Renal cortical epithelial cell (primary cell): Measurements from ENCODE around the gene SPHK2. TPM values are rescaled to one million over a fixed set of nuclear protein-coding genes. Genes with fewer than 3 reads are reported as not detected.
"Not testable (repeated sequence)": the region's sequence is repeated elsewhere in the genome, so short reads cannot be mapped to it uniquely, and the experiment has no call there.

Experiments used
- DNase-seq: peaks from one replicate; pipeline ENCODE4 v3.0.0-alpha.2; 2011; ENCODE audit warnings: low read depth
- total RNA-seq: library from RNA; depleted of rRNA; stranded (reverse); fragments of >200 nt; gene quantifications from 2 replicates; pipeline ENCODE4 v1.2.3, GENCODE V29; 2014

SPHK2 gene
- total RNA-seq: 9.1 and 9.9 TPM in 2 replicates

GRCh38 chr19:48618916-48619691 lies at the start of gene SPHK2, which contains the start of gene RPL18:
SPHK2 (plus strand) TSS chr19:48619506; CDS start chr19:48620515, 1,009 bp downstream.
RPL18 (minus strand) TSS chr19:48619178; CDS start chr19:48619143, 35 bp downstream.
- DNase-seq: peak; percentile 99

DNA sequence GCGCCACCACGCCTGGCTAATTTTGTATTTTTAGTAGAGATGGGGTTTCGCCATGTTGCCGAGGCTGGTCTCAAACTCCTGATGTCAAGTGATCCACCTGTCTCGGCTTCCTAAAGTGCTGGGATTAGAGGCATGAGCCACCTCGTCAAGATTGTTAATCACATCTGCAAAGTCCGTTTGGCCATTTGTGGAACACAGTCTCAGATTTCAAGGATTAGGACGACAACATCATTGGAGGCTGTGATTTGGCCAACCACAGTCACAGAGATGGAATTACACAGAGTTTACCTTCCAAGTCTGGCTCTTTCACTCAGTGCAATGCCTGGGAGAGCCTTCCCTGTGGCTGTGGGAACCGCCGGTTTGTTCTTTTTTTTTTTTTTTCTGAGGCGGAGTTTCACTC lies 49.5 kb upstream of the SPHK2 start:
- peak; percentile 29 for DNase-seq

GRCh38 chr19:48571378-48572162 lies 47.7 kb upstream of the SPHK2 start:
- DNase-seq: peak; percentile 13

DNA sequence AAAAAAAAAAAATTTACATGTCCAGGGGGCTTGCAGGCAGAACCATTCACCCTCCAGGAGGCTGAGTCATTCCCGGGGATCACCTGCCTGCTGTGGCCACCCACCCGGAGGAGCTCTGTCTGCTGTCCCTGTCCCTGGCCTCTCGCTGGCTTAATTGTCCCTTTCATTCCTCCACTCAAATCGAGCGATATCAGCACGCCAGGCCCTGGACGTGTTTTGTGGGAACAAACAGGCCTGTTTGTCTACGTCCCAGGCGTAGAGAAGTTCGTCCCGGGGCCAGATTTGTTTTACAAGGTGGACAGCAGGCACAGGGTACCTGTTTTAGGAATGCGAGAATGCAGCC lies 46.2 kb upstream of the SPHK2 start:
- no peak for DNase-seq

DNA sequence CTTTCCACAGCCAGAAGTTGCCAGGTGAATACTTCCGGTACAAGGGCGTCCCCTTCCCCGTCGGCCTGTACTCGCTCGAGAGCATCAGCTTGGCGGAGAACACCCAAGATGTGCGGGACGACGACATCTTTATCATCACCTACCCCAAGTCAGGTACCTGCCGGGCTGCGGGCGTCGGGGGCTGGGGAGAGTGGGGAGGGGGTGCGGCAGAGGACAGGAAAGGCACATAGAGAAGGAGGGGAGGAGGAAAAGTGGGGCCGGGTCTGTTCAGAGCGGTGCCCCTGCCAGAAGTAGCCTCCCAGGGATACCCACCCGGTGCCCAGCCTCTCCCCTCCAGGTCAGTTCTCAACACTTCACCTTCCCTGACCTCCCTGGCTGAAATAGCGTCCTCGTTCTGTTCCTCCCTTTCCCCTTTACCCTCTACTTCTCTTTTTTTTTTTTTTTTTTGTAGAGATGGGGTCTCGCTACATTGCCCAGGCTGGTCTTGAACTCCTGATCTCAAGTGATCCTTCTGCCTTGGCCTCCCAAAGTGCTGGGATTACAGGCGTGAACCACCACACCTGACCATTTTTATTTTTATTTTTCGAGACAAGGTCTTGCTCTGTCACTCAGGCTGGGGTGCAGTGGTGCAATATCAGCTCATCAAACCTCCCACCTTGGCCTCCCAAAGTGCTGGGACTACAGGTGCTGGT lies 43.2 kb upstream of the SPHK2 start:
- no peak for DNase-seq

- DNase-seq: not testable (repeated sequence)
Measured at GRCh38 chr19:48577908-48578307, 41.4 kb upstream of the SPHK2 start.

- DNase-seq: no peak
Measured at GRCh38 chr19:48578891-48579290, 40.4 kb upstream of the SPHK2 start.

- no peak for DNase-seq
Measured at GRCh38 chr19:48582168-48582567, 37.1 kb upstream of the SPHK2 start.

GRCh38 chr19:48587387-48587786 lies 31.9 kb upstream of the SPHK2 start:
- no peak for DNase-seq

DNA sequence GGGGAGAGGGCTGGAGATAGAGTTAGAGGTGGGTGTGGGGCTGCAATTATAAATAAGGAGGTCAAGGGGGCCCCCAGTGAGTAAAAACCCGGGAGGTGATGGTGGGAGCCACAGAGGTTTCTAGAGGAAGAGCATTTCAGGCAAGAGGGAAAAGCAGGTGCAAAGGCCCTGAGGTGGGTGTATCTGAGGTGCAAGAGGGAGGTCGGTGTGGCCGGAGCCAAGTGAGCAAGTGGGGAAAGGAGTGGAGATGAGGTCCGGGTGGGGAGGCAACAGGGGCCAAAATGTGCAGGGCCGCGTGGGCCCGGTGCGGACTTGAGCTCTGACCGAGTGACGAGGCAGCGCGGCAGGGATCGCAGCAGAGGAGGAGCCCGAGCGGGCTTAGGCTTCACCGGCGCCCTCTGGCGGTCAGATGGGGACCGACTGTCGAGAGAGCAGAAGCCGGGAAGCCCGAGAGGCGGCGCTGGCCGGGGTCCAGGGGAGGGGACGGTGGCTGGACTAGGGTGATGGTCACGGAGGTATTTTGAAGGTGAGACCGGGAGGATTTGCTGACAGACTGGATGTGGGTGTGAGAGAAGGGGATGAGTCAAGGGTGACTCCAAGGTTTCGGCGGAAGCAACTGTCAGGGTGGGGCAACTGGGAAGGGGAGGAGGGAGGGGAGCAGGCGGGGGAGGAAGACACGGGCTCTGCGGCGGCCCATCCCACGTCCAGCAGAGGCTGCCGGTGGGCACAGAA lies 30.5 kb upstream of the SPHK2 start:
- peak; percentile 71 for DNase-seq

- DNase-seq: no peak
Measured at GRCh38 chr19:48591021-48591420, 28.3 kb upstream of the SPHK2 start.

GRCh38 chr19:48595171-48595570 lies 24.1 kb upstream of the SPHK2 start:
- DNase-seq: no peak

- no peak for DNase-seq
Measured at GRCh38 chr19:48595833-48596232, 23.5 kb upstream of the SPHK2 start.

DNA sequence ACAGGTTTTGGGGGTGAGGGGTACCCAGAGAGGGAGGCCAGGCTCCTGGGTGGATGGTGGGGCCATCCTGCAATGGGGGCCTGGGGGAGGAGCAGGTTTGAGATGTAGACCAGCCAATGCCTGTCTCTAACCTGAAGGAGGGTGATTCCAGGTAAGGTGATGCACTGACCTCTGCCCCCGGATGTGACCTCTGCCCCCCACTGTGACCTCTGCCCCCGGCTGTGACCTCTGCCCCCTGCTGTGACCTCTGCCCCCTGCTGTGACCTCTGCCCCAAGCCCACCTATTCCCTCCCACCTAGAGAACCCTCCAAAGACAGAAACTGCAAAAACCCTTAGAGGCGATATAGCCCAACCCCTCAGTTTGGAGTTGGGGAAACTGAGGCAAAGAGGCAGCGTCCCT lies 23.1 kb upstream of the SPHK2 start:
- DNase-seq: no peak

- DNase-seq: peak; percentile 31
Measured at GRCh38 chr19:48596679-48597465, 22.4 kb upstream of the SPHK2 start.

GRCh38 chr19:48598996-48599700 lies 20.2 kb upstream of the SPHK2 start:
- DNase-seq: no peak

- DNase-seq: no peak
Measured at GRCh38 chr19:48600679-48601417, 18.5 kb upstream of the SPHK2 start.

- no peak for DNase-seq
Measured at GRCh38 chr19:48603001-48603400, 16.3 kb upstream of the SPHK2 start.

DNA sequence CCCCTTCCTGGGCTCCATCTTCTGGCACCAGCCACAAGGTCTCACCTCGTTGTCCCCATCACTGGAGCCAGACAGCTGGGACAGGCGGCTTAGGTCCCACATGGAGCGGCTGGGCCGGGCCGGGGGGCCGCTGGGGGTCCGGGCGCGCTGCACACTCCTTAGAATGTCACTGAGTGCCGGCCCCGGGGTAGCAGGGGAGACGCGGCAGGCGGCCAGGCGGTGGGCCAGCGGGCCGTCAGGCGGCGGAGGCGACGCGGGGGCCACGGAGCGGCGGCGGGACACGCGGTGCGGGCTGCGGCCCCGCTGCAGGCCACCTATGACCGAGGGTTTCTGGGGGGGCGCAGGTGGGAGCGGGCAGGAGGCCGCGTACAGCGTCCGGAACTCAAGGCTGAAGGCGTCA lies 15.9 kb upstream of the SPHK2 start:
- no peak for DNase-seq

GRCh38 chr19:48603850-48604249 lies 15.5 kb upstream of the SPHK2 start:
- no peak for DNase-seq
